MCF 10A (cell line): ENCODE measurements around the gene SLC35A3. TPM values are rescaled to one million over a fixed set of nuclear protein-coding genes. Genes with fewer than 3 reads are reported as not detected.

Source experiments
- BruUV-seq: library from RNA; stranded (reverse); fragments of 400-500 nt; replicated peaks from 2 replicates; lab custom pipeline; 2021; lab: Mats Ljungman, UMichigan
- CTCF ChIA-PET: fragments of 300-600 bp; sonication (Branson Sonifier 250); formaldehyde crosslinking; extraction: SDS; loops from one replicate; lab custom pipeline; 2021; ENCODE audit warnings: antibody characterized with exemption, inconsistent platforms; lab: Yijun Ruan, JAX
- POLR2A ChIA-PET: fragments of 300-600, 350-650 bp; sonication (Branson Sonifier 250); formaldehyde crosslinking; extraction: SDS; loops from one replicate; lab custom pipeline; 2020; ENCODE audit warnings: antibody characterized with exemption, inconsistent platforms; lab: Yijun Ruan, JAX
- DNase-seq: peaks from one replicate; pipeline ENCODE4 v3.0.0-alpha.2; 2018; ENCODE audit not compliant: unreplicated experiment
- H3K27ac Mint-ChIP-seq: one replicate; pipeline ENCODE4 v1.8.0; 2022; ENCODE audit warnings: mild to moderate bottlenecking, low read depth, mixed read lengths; ENCODE audit not compliant: unreplicated experiment
- H3K27me3 Mint-ChIP-seq: one replicate; pipeline ENCODE4 v1.8.0; 2022; ENCODE audit warnings: mixed read lengths; ENCODE audit not compliant: insufficient read depth, unreplicated experiment
- H3K36me3 Mint-ChIP-seq: one replicate; pipeline ENCODE4 v1.8.0; 2022; ENCODE audit warnings: mild to moderate bottlenecking, moderate library complexity, mixed read lengths; ENCODE audit not compliant: insufficient read depth, unreplicated experiment
- H3K4me1 Mint-ChIP-seq: one replicate; pipeline ENCODE4 v1.8.0; 2022; ENCODE audit warnings: mixed read lengths; ENCODE audit not compliant: insufficient read depth, unreplicated experiment
- H3K4me3 Mint-ChIP-seq: one replicate; pipeline ENCODE4 v1.8.0; 2022; ENCODE audit warnings: mild to moderate bottlenecking, moderate library complexity, mixed read lengths; ENCODE audit not compliant: unreplicated experiment
- H3K9me3 Mint-ChIP-seq: one replicate; pipeline ENCODE4 v1.8.0; 2022; ENCODE audit warnings: mixed read lengths; ENCODE audit not compliant: unreplicated experiment
- CTCF ChIP-seq: fragments of 200-600 bp; IDR thresholded peaks from one replicate; pipeline ENCODE4 v1.8.0; 2022; ENCODE audit warnings: antibody characterized with exemption, mild to moderate bottlenecking; ENCODE audit not compliant: unreplicated experiment
- intact Hi-C: fragments of 100-400 bp; cut with micrococcal nuclease; formaldehyde crosslinking; loops from 2 replicates; pipeline ENCODE4 v1.14.1; 2022
- total RNA-seq: library from RNA; stranded (reverse); gene quantifications from 2 replicates; pipeline ENCODE4 v1.2.3, GENCODE V29; 2022

SLC35A3 gene
- total RNA-seq, 1 experiment from 2014 or later = 15.1 TPM

DNA sequence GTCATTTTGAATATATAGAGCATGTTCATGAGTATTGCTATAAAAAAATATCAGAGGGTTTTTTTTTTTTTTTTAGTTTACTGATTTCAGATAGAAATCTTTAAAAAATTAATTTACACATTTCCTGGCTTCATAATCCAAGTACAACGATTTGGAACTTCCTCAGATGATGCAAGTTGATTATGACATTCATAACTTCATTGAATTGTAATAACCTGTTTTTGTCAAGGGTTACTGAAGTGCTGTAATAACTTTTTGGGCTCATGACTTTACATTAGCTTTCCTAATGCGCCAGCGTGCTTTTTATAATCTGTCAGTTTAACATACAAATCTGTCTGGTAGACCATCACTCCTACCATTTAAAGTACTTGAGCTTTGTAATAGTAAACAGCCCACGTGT is 81.6 kb downstream of the SLC35A3 start:
- TF ChIP-seq CTCF = no peak
- POLR2A ChIA-PET = interaction anchor here (0.7 to 3.1 kb wide), 9 partner anchors 9 to 844 kb away, joined by 3 to 40 read pairs (median 6); partner anchors contain the start of genes EXTL2, FRRS1, SLC30A7 and SLC35A3
- no peak for DNase-seq

GRCh38 chr1:100051893-100052292 is 82.1 kb downstream of the SLC35A3 start:
- no peak overlapping the region for H3K4me3 Mint-ChIP-seq
- no peaks in the 10 kb centered on the region for H3K9me3 Mint-ChIP-seq
- H3K27me3 Mint-ChIP-seq = no peaks in the 10 kb centered on the region
- ChIA-PET CTCF (interaction anchor here (0.6 to 0.8 kb wide), 2 partner anchors 42 to 214 kb away, joined by 3 to 5 read pairs; partner anchors contain the start of gene RTCA), POLR2A (interaction anchor here (0.6 to 3.1 kb wide), 10 partner anchors 9 to 843 kb away, joined by 3 to 40 read pairs (median 6); partner anchors contain the start of genes EXTL2, FRRS1, SLC30A7 and SLC35A3)
- peaks cover 22% of the 10 kb centered on the region for H3K36me3 Mint-ChIP-seq
- intact Hi-C loops = no loop called here
- peak; percentile 49 for DNase-seq
- peaks cover 24% of the 10 kb centered on the region for H3K4me1 Mint-ChIP-seq
- peak overlapping the region; percentile 37 for H3K27ac Mint-ChIP-seq
- TF ChIP-seq CTCF = no peak
- BruUV-seq = no TSS peak

More for the DNA sequence above, 81.6 kb downstream of the SLC35A3 start:
- CTCF ChIA-PET = interaction anchor here (0.7 to 0.8 kb wide), 2 partner anchors 155 to 215 kb away, joined by 3 to 5 read pairs; partner anchors contain the start of gene RTCA
- H3K36me3 Mint-ChIP-seq = peaks cover 20% of the 10 kb centered on the region
- H3K27ac Mint-ChIP-seq = peak overlapping the region; percentile 37
- no TSS peak for BruUV-seq
- H3K4me3 Mint-ChIP-seq = no peak overlapping the region
- intact Hi-C loops = no loop called here
- peaks cover 28% of the 10 kb centered on the region for H3K4me1 Mint-ChIP-seq
- H3K9me3 Mint-ChIP-seq = no peaks in the 10 kb centered on the region
- H3K27me3 Mint-ChIP-seq = no peaks in the 10 kb centered on the region

- Mint-ChIP-seq H3K27me3 (no peaks in the 10 kb centered on the region), H3K36me3 (peaks cover 35% of the 10 kb centered on the region), H3K4me3 (no peak overlapping the region), H3K27ac (no peak overlapping the region), H3K9me3 (no peaks in the 10 kb centered on the region), H3K4me1 (peaks cover 19% of the 10 kb centered on the region)
- CTCF ChIA-PET = interaction anchor here (0.6 to 0.9 kb wide), 2 partner anchors 19 to 446 kb away, joined by 5 to 6 read pairs; no protein-coding TSS in a partner anchor
- POLR2A ChIA-PET = interaction anchor here (0.8 to 1.1 kb wide), 2 partner anchors 14 to 197 kb away, joined by 3 to 4 read pairs; no protein-coding TSS in a partner anchor
- no peak for DNase-seq
- no peak for TF ChIP-seq CTCF
- intact Hi-C loops = no loop called here
- no TSS peak for BruUV-seq
Observed at GRCh38 chr1:100053119-100053518, 83.3 kb downstream of the SLC35A3 start.

GRCh38 chr1:100053727-100054126 is 83.9 kb downstream of the SLC35A3 start:
- POLR2A ChIA-PET = interaction anchor here (0.8 to 1.1 kb wide), 2 partner anchors 14 to 197 kb away, joined by 3 to 4 read pairs; no protein-coding TSS in a partner anchor
- Mint-ChIP-seq H3K36me3 (peaks cover 36% of the 10 kb centered on the region), H3K27ac (no peak overlapping the region)

More at GRCh38 chr1:100053727-100054126, 83.9 kb downstream of the SLC35A3 start:
- H3K4me1 Mint-ChIP-seq = peaks cover 14% of the 10 kb centered on the region
- H3K9me3 Mint-ChIP-seq = no peaks in the 10 kb centered on the region
- no peak for DNase-seq
- intact Hi-C loops = no loop called here
- CTCF ChIA-PET = interaction anchor here (0.6 to 0.9 kb wide), 3 partner anchors 11 to 446 kb away, joined by 3 to 6 read pairs (median 5); no protein-coding TSS in a partner anchor
- no peaks in the 10 kb centered on the region for H3K27me3 Mint-ChIP-seq
- H3K4me3 Mint-ChIP-seq = no peak overlapping the region
- no peak for TF ChIP-seq CTCF
- BruUV-seq = no TSS peak
